Trophoblast cell (in vitro differentiated cells and primary cell): ENCODE measurements around the gene MAPK4.

ENCODE experiments used
- DNase-seq, 2 donors: peaks; one replicate each; pipeline ENCODE4 v3.0.0-alpha.2; 2016
- H2AFZ ChIP-seq: 2 replicates; pipeline ENCODE4 v1.6.1; 2013; ENCODE audit warnings: low read length, moderate library complexity, mild to moderate bottlenecking; ENCODE audit not compliant: insufficient read depth, poor library complexity
- H2AK5ac ChIP-seq: 2 replicates; pipeline ENCODE4 v1.6.1; 2013; ENCODE audit warnings: mild to moderate bottlenecking, low read length
- H2BK120ac ChIP-seq: 2 replicates; pipeline ENCODE4 v1.6.1; 2013; ENCODE audit warnings: low read length, mild to moderate bottlenecking, moderate library complexity; ENCODE audit not compliant: insufficient read depth, poor library complexity
- H2BK12ac ChIP-seq: 2 replicates; pipeline ENCODE4 v1.6.1; 2013; ENCODE audit warnings: mild to moderate bottlenecking, low read length, moderate library complexity
- H2BK5ac ChIP-seq: 2 replicates; pipeline ENCODE4 v1.6.1; 2013; ENCODE audit warnings: low read length, low read depth, moderate library complexity, mild to moderate bottlenecking; ENCODE audit not compliant: poor library complexity
- H3K14ac ChIP-seq: 2 replicates; pipeline ENCODE4 v1.6.1; 2013; ENCODE audit warnings: mild to moderate bottlenecking, low read length
- H3K18ac ChIP-seq: 2 replicates; pipeline ENCODE4 v1.6.1; 2013; ENCODE audit warnings: mild to moderate bottlenecking, low read length
- H3K23ac ChIP-seq: 2 replicates; pipeline ENCODE4 v1.6.1; 2013; ENCODE audit warnings: low read length
- H3K27ac ChIP-seq: 2 replicates; pipeline ENCODE4 v1.5.1; 2013; ENCODE audit warnings: low read depth, mild to moderate bottlenecking, inconsistent platforms, low read length, moderate library complexity
- H3K27me3 ChIP-seq: 2 replicates; pipeline ENCODE4 v1.6.1; 2013; ENCODE audit warnings: inconsistent platforms, mild to moderate bottlenecking, low read length, moderate library complexity; ENCODE audit not compliant: insufficient read depth
- H3K36me3 ChIP-seq, 2 experiments: 1 replicate in 1 of 2; 2 replicates in 1 of 2; pipeline ENCODE4 v1.6.1; 2013; ENCODE audit warnings: low read length in 2 of 2, mild to moderate bottlenecking in 2 of 2, moderate library complexity in 1 of 2; ENCODE audit not compliant: insufficient read depth in 2 of 2, control insufficient read depth in 1 of 2
- H3K4ac ChIP-seq: 2 replicates; pipeline ENCODE4 v1.6.1; 2013; ENCODE audit warnings: low read depth, mild to moderate bottlenecking, low read length, moderate library complexity
- H3K4me1 ChIP-seq, 2 experiments: 1 replicate in 1 of 2; 2 replicates in 1 of 2; pipeline ENCODE4 v1.6.1; 2013; ENCODE audit warnings: low read length in 2 of 2, mild to moderate bottlenecking in 2 of 2, moderate library complexity in 1 of 2; ENCODE audit not compliant: insufficient read depth in 2 of 2, control insufficient read depth in 1 of 2
- H3K4me2 ChIP-seq: 2 replicates; pipeline ENCODE4 v1.6.1; 2013; ENCODE audit warnings: inconsistent platforms, mild to moderate bottlenecking, low read length, moderate library complexity
- H3K4me3 ChIP-seq: 2 replicates; pipeline ENCODE4 v1.5.1; 2013; ENCODE audit warnings: mild to moderate bottlenecking, low read depth, low read length, inconsistent platforms
- H3K79me1 ChIP-seq: one replicate; pipeline ENCODE4 v1.6.1; 2013; ENCODE audit warnings: low read length
- H3K79me2 ChIP-seq: 2 replicates; pipeline ENCODE4 v1.6.1; 2013; ENCODE audit warnings: low read length, mild to moderate bottlenecking; ENCODE audit not compliant: control insufficient read depth, insufficient read depth, poor library complexity
- H3K9ac ChIP-seq: 2 replicates; pipeline ENCODE4 v1.6.1; 2013; ENCODE audit warnings: mild to moderate bottlenecking, low read length
- H3K9me3 ChIP-seq: 2 replicates; pipeline ENCODE4 v1.6.1; 2013; ENCODE audit warnings: low read depth, mild to moderate bottlenecking, control low read depth, inconsistent platforms, low read length; ENCODE audit not compliant: insufficient read depth
- H4K12ac ChIP-seq: 2 replicates; pipeline ENCODE4 v1.6.1; 2013; ENCODE audit warnings: low read depth, mild to moderate bottlenecking, low read length, moderate library complexity
- H4K8ac ChIP-seq: 2 replicates; pipeline ENCODE4 v1.6.1; 2013; ENCODE audit warnings: low read depth, mild to moderate bottlenecking, low read length, moderate library complexity
- H4K91ac ChIP-seq: one replicate; pipeline ENCODE4 v1.6.1; 2013; ENCODE audit warnings: low read depth, mild to moderate bottlenecking, low read length, moderate library complexity
- WGBS: extraction: QIAGEN DNeasy Blood & Tissue Kit; methylation state at CpG from one replicate; pipeline ENCODE4 v1.1.7; 2013; ENCODE audit warnings: missing lambda C conversion rate; ENCODE audit not compliant: insufficient read length, insufficient coverage; ENCODE audit errors: extremely low coverage; 5-methylcytosine and 5-hydroxymethylcytosine counted together

MAPK4 gene

DNA sequence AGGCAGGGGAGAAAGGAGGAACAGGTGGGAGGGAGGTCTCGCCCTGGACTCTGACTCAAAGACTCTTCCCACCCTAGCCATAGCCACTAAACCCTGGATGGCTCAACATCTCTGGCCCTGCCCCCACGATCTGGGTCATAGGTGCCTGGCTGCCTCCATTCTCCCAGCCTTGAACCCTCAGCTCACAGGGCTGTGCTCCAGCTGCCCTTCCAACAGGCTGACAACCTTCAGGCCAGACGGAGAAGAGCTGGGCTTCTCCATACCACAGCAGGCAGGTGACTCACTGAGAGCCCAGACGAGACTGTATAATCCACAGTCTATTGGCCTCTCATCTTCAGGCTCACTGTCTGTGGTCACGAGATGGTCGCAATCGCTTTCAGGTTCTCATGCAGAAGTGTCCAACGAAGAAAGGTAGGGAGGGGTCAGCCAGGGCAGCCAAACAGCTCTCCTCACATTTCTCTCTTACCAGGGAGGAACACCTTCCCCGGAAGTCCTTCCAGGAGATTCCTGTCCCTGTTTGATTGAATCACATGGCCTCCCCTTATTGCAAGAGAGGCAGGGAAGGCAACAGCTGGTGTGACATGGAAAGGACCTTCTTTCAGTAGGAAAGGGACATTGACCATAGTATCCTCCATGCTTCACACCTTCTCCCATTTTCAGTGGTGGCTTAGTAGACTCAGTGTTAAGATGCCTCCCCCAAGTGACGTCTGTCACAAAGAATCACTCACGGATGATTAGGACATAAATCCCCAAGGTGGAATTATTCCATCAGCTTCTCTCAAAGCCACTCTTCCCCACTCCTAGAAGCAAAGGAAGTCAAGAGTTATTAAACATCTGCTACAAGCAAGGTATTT, 159.8 kb downstream of the MAPK4 start:
- DNase-seq = peak in 1 of 2 donors; percentile 10
- no peak overlapping the region for H3K23ac ChIP-seq
- H3K4me1 ChIP-seq = peaks cover 0 to 2% of the 10 kb centered on the region in 2 experiments
- H4K8ac ChIP-seq = no peak overlapping the region
- no peaks in the 10 kb centered on the region for H3K36me3 ChIP-seq
- H2BK120ac ChIP-seq = no peak overlapping the region
- H3K18ac ChIP-seq = no peak overlapping the region
- peaks cover 3% of the 10 kb centered on the region for H3K9me3 ChIP-seq
- no peak overlapping the region for H2AK5ac ChIP-seq
- H4K91ac ChIP-seq = no peak overlapping the region
- WGBS = no CpG with 5 or more reads among the region's 11 CpGs
- no peak overlapping the region for H2BK5ac ChIP-seq
- H2BK12ac ChIP-seq = no peak overlapping the region
- no peak overlapping the region for H2AFZ ChIP-seq
- H3K79me2 ChIP-seq = no peaks in the 10 kb centered on the region
- no peak overlapping the region for H3K4me3 ChIP-seq
- H3K27me3 ChIP-seq = no peaks in the 10 kb centered on the region
- H3K4ac ChIP-seq = no peak overlapping the region
- H3K4me2 ChIP-seq = no peak overlapping the region
- no peak overlapping the region for H3K9ac ChIP-seq
- H3K14ac ChIP-seq = no peak overlapping the region
- H3K27ac ChIP-seq = no peak overlapping the region
- H4K12ac ChIP-seq = no peak overlapping the region
- H3K79me1 ChIP-seq = no peaks in the 10 kb centered on the region

DNA sequence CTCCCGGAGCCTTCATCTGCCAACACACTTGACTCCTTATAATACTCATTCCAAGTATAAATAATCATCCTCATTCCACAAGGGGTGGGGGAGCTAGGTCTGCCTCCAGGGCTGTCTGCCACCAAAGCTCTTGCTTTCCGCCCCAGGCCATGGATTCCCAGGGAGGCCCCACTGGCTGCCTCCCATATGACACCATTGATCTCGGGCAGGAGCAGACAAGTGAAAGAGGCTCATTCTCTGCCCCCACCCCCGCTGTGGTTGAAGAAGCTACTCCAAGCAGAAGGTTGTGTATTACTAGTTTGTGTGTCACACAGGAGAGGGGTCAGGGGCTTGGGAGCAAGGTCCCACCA, 160.4 kb downstream of the MAPK4 start:
- Histone ChIP-seq H3K4me2 (no peak overlapping the region), H3K4me1 (peaks cover 0 to 2% of the 10 kb centered on the region in 2 experiments), H2AK5ac (no peak overlapping the region), H3K27ac (no peak overlapping the region), H3K4ac (no peak overlapping the region), H2BK5ac (no peak overlapping the region), H3K79me2 (no peaks in the 10 kb centered on the region), H4K12ac (no peak overlapping the region), H2BK12ac (no peak overlapping the region), H4K8ac (no peak overlapping the region), H3K23ac (no peak overlapping the region), H3K9ac (no peak overlapping the region), H3K9me3 (peaks cover 3% of the 10 kb centered on the region), H4K91ac (no peak overlapping the region), H3K18ac (no peak overlapping the region), H3K14ac (no peak overlapping the region), H2AFZ (no peak overlapping the region), H3K27me3 (no peaks in the 10 kb centered on the region), H3K36me3 (no peaks in the 10 kb centered on the region), H2BK120ac (no peak overlapping the region), H3K4me3 (no peak overlapping the region), H3K79me1 (no peaks in the 10 kb centered on the region)
- WGBS = no CpG with 5 or more reads among the region's 4 CpGs
- DNase-seq = peak; percentile 33 to 47

GRCh38 chr18:50721006-50721405, 161.1 kb downstream of the MAPK4 start:
- H3K27me3 ChIP-seq = no peaks in the 10 kb centered on the region
- H3K14ac ChIP-seq = no peak overlapping the region
- H4K91ac ChIP-seq = no peak overlapping the region
- H4K8ac ChIP-seq = no peak overlapping the region
- H3K4me2 ChIP-seq = no peak overlapping the region
- H3K4me3 ChIP-seq = no peak overlapping the region
- no peaks in the 10 kb centered on the region for H3K79me1 ChIP-seq
- no CpG with 5 or more reads among the region's 4 CpGs for WGBS
- H2BK5ac ChIP-seq = no peak overlapping the region
- no peaks in the 10 kb centered on the region for H3K36me3 ChIP-seq
- no peak overlapping the region for H2BK12ac ChIP-seq
- no peak overlapping the region for H2AK5ac ChIP-seq
- H3K27ac ChIP-seq = no peak overlapping the region
- no peak for DNase-seq
- no peaks in the 10 kb centered on the region for H3K79me2 ChIP-seq
- H3K23ac ChIP-seq = no peak overlapping the region
- no peak overlapping the region for H3K18ac ChIP-seq
- no peak overlapping the region for H2AFZ ChIP-seq
- peaks cover 0 to 2% of the 10 kb centered on the region in 2 experiments for H3K4me1 ChIP-seq
- no peak overlapping the region for H3K9ac ChIP-seq
- H2BK120ac ChIP-seq = no peak overlapping the region
- H4K12ac ChIP-seq = no peak overlapping the region
- peaks cover 3% of the 10 kb centered on the region for H3K9me3 ChIP-seq
- H3K4ac ChIP-seq = no peak overlapping the region

DNA sequence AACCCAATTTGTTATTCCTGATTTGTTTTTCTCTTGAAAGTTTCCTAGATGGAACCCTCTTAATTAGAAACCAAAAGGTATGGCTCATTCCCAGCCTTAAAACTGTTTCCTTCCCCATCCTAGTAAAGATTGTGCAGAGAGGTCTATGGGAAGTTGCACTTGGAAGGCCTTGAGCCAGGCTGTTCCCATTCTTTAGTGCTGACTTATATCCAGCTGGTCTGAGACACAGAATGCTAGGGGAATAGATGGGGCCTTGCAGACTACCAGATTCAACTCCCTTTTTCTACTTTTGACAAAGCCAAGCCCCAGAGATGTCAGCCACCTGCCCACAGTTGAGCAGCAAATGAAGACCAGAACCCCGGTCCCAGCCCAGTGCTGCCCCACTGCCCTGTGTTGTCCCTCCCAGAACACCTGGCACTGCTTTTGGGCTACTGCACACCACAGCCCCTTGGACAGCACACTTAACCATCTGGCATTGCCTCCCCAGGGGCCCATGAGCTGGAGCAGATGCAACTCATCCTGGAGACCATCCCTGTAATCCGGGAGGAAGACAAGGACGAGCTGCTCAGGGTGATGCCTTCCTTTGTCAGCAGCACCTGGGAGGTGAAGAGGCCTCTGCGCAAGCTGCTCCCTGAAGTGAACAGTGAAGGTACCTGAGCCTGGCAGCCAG, 161.7 kb downstream of the MAPK4 start:
- Histone ChIP-seq H2AK5ac (no peak overlapping the region), H4K12ac (no peak overlapping the region), H4K8ac (no peak overlapping the region), H3K36me3 (no peaks in the 10 kb centered on the region), H3K79me2 (no peaks in the 10 kb centered on the region), H3K9ac (no peak overlapping the region), H3K23ac (no peak overlapping the region), H3K27me3 (no peaks in the 10 kb centered on the region), H3K4me1 (peaks cover 0 to 2% of the 10 kb centered on the region in 2 experiments), H3K18ac (no peak overlapping the region), H2BK120ac (no peak overlapping the region), H3K27ac (no peak overlapping the region), H2AFZ (no peak overlapping the region), H4K91ac (no peak overlapping the region), H3K14ac (no peak overlapping the region), H3K9me3 (peaks cover 3% of the 10 kb centered on the region), H3K4me3 (no peak overlapping the region), H3K4me2 (no peak overlapping the region), H3K79me1 (no peaks in the 10 kb centered on the region), H3K4ac (no peak overlapping the region), H2BK12ac (no peak overlapping the region), H2BK5ac (no peak overlapping the region)
- DNase-seq = peak in 1 of 2 donors; percentile 8
- no CpG with 5 or more reads among the region's 4 CpGs for WGBS
